Stimulated activated CD4-positive, alpha-beta T cell treated with anti-CD3 and anti-CD28 coated beads, Interleukin-12 subunit alpha, Interleukin-12 subunit beta, amount 100 ng/mL, for 48 hours (primary cell): ENCODE results near the gene CDYL2.
"Not testable (repeated sequence)": the region's sequence is repeated elsewhere in the genome, so short reads cannot be mapped to it uniquely, and the experiment has no call there.

Source experiments
- DNase-seq, 3 donors: peaks; one replicate each; pipeline ENCODE4 v3.0.0-alpha.2; 2020; ENCODE audit warnings: low read depth in 2 of 3, low spot score in 1 of 3

The CDYL2 gene

GRCh38 chr16:80804526-80805383 is at the start of gene CDYL2:
TSS of gene CDYL2 (minus strand) at chr16:80804598. CDS start at chr16:80804173, 425 bp downstream.
- peak in 1 of 3 donors; percentile 30 for DNase-seq

DNA sequence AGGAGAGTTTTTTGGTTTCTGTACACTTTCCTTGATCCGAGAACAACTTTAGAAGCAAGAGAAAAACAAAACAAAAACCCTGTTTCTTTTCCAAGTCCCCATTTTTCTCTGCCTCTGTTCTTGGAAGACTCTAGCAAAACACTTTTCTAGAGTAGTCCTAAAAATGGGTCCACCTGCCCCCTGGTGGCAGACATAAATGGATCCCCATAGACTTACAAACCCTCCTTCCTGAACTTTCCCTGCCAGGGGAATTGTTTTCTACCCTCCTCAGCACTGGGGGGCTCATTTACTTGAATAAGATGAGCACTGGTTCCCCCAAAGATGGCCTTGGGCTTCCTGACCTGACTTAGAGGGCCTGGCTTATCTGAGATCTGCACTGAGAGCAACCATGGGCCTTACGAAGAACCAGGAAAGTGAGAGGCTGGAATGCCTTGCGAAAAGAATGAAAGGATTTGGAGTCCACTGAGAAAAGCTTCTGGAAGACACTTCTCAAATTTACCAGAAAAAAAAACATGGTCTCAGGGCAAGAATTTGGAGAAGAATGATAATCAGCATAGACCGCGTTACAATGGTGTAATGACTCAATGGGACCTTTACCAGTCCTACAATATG is 48.0 kb upstream of the CDYL2 start:
- DNase-seq: peak in 2 of 3 donors; percentile 2 to 18

DNA sequence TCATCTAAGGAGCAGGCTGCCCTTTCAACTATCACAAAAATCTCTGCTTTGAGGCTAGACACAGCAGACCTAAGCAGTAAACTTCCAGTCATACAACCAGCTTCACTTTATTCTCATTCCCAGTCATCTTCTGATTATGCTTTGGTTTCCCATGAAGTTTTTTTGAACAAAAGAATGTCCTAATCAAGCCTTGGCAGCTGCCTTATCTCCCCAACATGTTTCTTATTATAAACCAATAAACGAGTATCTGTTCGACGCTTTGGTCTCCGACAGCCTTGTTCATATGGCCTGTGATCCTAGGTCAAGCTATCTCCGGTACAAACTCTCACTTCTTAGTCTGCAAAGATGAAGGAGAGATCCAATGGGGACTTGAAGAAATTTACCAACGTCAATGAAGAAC is 47.4 kb upstream of the CDYL2 start:
- DNase-seq: no peak

- no peak for DNase-seq
Measured at GRCh38 chr16:80850757-80851156, 46.4 kb upstream of the CDYL2 start.

- DNase-seq: no peak
Measured at GRCh38 chr16:80848862-80849261, 44.5 kb upstream of the CDYL2 start.

GRCh38 chr16:80846680-80847079 is 42.3 kb upstream of the CDYL2 start:
- DNase-seq: no peak

DNA sequence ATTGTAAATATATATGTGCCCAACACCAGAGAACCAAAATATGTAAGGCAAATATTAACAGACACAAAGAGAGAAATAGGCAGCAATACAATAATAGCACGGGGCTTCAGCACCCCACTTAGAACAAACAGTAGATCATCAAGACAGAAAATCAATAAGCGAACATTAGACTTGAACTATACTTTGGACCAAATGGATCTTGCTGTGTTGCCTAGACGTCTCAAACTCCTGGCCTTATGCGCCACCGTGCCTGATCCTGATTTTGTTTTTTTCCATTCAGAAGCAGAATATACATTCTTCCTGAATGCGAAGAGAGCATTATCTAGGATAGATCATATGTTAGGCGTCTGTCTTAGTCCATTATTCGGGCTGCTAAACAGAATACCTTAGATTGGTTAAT is 41.9 kb upstream of the CDYL2 start:
- DNase-seq: no peak

- no peak for DNase-seq
Measured at GRCh38 chr16:80844395-80844794, 40.0 kb upstream of the CDYL2 start.

DNA sequence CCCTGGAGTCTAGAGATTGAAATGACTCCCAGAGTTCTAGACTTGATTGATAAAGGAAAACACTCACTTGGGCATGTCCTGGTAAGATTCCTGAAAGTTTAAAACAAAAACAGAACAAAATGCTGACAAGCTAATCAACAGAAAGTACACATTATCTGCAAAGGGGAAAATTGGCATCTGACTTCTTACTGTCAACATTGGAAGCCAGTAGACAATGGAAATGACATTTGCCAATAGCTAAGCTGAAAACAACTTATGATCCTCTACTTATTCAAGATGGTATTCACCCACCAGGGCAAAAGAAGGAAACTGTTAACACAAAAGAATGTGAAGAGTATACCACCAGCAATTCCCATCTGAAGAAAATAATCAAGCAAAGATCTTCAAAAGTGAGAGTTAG is 36.8 kb upstream of the CDYL2 start:
- no peak for DNase-seq

DNA sequence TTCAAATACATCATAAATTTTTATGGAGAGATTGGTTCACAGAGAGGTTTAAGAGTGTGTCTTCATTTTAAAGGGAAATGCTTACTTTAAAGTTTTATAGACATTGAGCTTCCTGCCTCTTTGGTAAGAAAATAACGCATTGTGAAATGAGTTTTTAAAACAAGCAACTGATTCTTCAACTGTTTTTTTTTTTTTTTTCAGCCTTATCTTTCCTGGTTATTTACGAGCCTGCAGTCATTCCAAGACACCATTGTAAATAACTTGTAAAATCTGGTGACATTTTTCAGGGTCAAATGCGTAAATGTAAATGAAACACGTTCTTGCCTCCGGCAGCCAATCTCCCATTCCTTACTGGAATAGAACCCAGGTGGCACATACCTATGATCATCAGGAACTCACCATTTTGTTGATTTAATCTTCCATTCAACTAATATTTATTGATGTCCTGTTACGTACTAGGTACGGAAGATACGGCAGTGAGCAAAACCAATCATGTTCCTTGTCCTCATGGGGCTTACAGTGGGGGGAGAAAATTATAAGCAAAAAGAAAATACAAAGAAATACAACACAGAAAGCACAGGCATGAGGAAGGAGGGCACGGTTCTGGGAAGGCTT is 33.2 kb upstream of the CDYL2 start:
- DNase-seq: no peak

DNA sequence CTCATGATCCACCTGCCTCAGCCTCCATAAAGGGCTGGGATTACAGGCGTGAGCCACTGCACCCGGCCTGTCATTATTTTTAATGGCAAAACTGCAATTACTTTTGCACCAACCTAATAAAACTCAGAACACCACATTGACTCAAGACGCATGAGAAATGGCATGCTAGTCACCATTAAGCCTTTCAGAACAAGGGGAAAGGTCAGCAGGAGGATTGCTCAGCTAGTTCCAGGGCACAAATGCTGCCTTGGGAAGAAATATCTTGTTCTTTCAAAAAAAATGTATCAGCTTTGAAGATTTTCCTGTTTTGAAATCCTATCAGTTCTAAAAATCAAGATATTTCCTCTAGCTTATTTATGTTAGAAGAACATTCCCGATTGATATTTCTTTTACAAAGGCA is 32.4 kb upstream of the CDYL2 start:
- no peak for DNase-seq

DNA sequence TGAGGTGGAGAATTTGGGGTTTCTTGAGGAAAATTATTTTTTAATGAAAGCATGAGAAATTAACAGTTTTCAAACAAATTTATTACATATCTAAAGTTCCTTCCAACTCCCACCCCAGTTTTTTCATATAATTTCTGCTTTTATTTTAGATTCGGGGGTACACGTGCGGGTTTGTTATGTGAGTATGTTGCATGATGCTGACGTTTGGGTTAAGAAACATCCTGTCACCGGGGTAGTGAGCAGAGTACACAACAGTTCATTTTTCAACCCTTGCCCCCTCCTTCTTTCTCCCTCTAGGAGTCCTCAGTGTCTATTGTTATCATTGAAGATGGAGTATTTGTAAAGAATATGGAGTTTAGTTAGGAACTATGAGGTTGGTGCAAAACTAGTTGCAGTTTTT is 31.8 kb upstream of the CDYL2 start:
- DNase-seq: no peak

GRCh38 chr16:80831039-80831438 is 26.6 kb upstream of the CDYL2 start:
- no peak for DNase-seq

DNA sequence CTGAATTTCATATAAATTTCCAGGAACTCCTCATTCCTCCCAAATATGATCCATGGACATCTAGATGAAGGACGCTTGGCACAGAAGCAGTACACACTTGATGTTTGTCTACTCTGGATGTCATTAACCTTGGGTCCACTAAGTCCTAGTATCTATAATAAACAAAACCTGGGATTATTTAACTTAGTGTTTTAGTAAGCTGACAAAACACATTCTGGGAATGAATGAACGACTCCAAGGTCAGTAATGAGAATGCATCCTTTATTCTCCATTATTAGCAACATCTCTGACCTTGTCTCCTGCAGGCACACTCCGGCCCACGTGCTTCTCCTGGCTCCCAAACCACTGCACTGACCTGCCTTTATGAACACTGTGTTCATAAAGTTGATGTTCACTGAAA is 24.1 kb upstream of the CDYL2 start:
- no peak for DNase-seq

- no peak for DNase-seq
Measured at GRCh38 chr16:80827007-80827406, 22.6 kb upstream of the CDYL2 start.

GRCh38 chr16:80825365-80825758 is 21.0 kb upstream of the CDYL2 start:
- no peak for DNase-seq

- DNase-seq: peak in 1 of 3 donors; percentile 23
Measured at GRCh38 chr16:80824623-80825364, 20.4 kb upstream of the CDYL2 start.

- no peak for DNase-seq
Measured at GRCh38 chr16:80819988-80820387, 15.6 kb upstream of the CDYL2 start.

DNA sequence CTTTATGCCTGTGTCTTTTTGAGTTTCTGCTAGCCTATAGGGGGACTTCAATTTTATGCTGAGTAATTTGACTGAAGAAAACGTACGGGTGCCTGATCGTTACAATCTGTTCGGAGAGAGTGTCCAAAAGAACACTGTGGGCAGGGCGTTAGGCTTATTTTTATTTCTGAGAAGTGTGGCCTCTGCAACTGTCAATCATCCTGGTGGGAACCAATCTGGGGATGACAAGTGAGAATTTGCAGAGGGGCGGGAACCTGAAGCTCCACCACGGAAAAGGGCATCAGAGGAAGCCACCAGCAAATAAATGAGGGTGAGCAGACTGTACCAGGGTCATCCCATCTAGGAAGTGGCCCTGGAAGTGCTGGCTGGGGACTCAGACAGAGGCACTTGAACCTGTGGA is 12.0 kb upstream of the CDYL2 start:
- DNase-seq: no peak

- DNase-seq: not testable (repeated sequence)
Measured at GRCh38 chr16:80815278-80815677, 10.9 kb upstream of the CDYL2 start.

DNA sequence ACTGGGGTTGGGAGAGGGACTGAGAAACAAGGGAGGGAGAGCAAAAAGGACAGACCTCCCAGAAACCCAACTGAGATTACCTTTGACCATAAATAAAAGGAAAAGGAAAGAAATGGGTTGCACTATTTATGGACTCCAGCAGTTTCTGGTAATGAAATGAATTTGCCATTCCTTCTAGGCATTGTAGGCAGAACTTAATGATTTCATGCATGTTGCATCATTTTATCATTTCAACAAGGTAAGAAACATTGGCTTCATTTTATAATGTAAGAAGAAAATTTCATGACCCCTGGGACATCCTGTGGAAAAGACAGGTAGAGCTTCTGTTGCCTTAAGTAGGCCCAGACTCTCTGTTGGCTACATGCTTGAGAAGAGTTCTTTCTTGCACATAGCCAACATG is 8.2 kb upstream of the CDYL2 start:
- DNase-seq: no peak

DNA sequence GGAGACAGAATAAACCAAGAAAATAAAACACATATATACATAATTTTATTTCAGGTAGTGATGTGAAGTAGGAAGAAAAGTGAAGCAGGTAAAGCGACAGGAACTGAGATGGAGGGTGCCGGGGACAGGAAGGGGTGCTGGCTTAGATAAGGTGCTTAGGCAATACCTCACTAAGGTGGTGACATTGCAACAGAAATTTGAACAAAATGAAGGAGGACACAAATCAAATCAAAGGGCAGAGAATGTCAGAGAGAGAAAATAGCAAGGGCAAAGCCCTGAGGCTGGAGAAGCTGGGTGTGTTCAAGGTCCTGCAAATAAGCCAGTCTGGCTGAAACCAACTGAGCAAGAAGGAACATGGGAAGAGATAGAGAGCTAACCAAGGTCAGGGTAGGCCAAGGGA is 5.0 kb upstream of the CDYL2 start:
- no peak for DNase-seq
